HG03064 (cell line): ENCODE measurements around the gene TBC1D5.

Source experiments
- ATAC-seq: cut with Tn5 transposase; IDR thresholded peaks from one replicate; pipeline ENCODE4 v1.9.1; 2021; ENCODE audit warnings: low read depth; ENCODE audit not compliant: unreplicated experiment

The TBC1D5 gene

DNA sequence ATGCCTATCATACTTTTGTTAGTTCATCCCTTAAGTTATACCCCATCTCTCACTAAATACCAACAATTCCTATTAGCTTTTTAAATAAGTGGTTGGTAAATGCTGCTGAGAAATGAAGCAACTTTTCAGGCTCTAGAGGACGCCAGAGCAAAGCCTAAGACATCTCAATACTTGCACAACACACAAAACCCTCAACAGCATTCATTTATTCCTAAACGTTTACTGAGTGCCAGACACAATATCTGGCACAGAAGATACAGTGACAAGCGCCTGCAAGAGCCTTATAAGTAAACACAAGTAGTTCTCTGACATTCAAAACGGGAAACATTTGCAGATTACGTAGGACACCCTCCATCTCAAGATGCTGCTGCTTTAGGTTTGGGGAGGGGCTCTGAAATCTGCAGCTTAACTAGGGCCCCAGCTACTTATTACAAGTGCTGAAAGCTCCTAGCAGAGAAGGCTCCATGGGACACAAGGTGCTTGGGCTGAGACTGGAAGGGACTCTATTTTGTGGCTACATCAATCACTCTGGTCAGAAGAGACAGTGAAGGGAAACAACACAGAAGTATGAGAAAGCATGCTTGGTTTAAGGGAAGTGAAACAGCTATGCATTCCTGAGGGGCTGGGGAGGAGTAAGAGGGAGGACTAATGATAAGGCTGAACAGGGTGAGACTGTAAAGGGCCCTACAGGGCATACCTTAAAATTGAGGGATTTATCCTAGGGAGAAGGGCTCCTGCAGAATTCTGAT, 546.4 kb downstream of the TBC1D5 start:
- peak; percentile 75 for ATAC-seq

- peak; percentile 88 for ATAC-seq
Observed at GRCh38 chr3:17195192-17195611, 547.2 kb downstream of the TBC1D5 start.

- no peak for ATAC-seq
Observed at GRCh38 chr3:17194116-17194515, 548.3 kb downstream of the TBC1D5 start.

DNA sequence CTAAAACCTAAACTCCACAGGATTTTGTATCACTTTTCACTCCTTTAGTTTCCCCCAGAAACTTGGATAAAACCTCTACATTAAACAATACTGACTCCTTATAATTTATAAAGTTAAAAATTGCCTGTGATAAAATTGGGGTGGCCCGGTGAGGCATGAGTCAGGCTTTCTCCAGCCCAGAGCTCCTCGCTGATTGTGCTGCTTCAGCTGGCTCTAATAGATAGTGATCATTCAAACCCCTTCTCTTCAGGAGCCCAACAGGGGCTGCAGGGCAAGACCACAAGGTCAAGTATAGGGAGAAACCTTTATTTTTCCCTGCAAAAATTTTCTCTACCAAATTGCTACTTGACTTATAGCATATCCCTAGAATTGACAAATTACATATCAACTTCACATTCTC, 549.4 kb downstream of the TBC1D5 start:
- ATAC-seq: no peak

DNA sequence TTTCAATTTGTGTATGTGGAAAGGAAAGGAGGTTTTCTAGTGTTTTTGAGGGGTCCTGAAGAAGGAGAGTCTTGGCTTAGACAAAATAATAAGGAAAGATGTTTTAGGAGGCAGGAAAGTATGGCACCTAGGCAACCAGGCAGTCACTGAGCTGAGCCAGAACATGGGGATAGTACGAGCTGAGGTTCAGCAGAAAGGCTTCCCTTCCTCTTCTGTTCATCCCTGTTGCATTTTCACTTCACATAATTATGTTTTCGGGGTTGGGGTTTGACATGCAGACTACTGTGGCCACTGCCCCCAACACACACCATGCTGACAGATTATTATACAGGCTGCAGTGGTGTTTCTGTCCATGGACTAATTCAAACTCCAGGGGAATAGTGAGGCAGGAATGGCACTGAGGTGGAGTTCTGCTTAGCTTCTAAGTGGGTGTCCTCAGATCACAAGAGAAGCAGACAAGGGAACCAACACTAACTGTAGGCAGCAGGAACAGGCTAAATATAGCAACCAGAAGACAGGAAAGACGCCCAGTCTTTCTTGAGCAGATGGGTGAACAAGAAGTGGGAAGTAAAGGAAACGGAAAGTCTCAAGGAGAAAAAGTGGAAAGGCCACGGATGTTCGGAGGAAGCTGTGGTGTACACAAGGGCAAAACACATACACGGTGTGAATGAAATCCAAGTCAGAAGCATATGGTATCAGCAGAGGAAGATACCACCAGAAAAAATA, 551.9 kb downstream of the TBC1D5 start:
- ATAC-seq: no peak

- ATAC-seq: no peak
Observed at GRCh38 chr3:17188378-17188777, 554.1 kb downstream of the TBC1D5 start.

DNA sequence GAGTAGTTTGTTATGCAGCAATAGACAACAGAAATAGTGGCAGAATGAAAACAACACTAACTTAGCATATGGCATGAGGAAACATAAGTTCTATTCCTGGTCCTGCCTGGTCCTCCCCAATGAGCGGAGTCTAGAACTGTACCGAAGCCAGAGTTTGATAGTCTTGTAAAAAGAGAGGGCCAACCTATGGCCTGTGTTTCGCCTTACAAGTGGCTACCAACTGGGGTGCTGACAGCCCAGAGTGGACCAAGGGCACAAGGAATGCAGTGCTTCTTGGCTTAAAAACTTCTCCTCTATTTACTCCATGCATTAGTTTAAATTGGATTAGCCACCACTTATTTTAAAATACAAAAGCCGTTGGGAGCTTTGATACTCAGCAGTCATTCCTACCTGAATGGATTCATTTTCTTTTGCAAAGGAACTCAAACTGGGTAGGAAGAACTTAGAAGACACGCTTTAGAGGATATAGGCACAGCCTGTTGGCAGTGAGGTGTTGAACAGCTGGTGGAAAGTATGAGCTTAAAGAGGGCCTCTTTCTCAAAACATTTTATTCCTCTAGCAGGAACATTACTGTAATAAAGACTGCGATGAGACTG, 554.7 kb downstream of the TBC1D5 start:
- no peak for ATAC-seq

DNA sequence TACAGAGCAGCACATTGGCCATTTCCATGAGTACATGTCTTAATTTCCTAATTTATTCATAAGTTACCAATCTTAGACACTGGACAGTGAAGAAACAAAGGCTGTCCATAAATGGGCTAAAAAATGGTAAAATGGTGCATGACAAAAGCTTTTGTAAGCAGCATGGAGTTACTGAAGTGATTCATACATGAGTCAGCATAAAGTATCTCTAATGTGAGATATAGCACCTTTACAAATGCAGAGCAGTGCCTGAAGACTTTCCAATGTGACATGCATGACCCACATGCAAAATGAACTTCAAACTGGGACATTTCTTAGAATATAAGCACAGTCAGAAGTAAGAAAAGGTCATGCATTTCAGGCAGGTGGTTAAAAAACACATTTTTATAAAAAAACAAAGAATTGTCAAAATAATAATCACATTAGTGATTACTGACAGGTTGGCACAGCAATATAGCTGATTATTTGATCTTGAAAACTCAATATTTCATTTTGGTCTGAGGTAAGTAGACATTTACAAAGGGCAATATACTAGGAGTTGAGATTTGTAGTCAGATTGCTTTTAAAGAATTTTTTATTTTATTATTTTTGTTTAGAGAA, 558.4 kb downstream of the TBC1D5 start:
- no peak for ATAC-seq

- peak; percentile 50 for ATAC-seq
Observed at GRCh38 chr3:17182166-17182565, 560.3 kb downstream of the TBC1D5 start.

DNA sequence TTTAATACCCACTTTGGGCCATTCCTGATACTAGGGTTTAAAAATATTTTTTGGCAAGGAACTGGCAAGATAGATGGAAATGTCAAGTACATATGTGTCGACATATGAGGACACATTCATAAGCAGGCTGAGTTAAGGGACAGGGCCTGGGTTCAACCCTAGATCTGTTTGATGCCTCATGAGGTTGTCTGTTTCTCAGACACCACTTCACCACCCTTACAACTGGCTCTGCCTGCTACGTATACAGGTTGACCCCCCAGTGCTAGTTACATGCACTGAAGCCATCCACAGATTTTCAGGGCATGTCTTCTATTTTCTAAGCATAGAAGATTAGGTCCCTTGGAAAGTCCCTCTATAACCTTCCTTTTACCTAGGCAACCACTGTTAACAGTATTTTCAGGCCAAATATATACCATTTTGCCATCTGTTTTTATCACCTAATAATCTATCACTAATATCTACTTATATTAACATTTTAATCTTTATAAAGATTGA, 561.0 kb downstream of the TBC1D5 start:
- ATAC-seq: no peak

GRCh38 chr3:17179381-17180205, 562.8 kb downstream of the TBC1D5 start:
- peak; percentile 64 for ATAC-seq

DNA sequence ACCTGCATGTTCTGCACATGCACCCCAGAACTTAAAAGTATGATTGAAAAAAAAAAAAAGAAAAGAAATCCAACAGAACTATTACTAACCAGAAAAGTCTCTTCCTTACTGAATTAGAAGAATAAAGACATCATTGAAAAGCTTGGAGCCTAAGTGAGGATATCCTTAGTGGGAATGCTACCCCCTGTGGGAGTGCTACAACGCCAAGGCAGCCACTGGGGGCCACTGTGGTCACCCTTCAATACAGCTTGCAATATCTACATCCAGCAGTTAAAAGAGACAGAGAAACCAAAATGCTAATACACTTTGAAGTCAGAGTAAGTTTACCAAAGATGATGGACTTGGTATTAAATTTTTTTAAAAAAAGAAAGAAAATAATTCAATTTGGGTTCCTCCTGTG, 565.7 kb downstream of the TBC1D5 start:
- no peak for ATAC-seq

GRCh38 chr3:17175187-17175807, 567.1 kb downstream of the TBC1D5 start:
- ATAC-seq: no peak

DNA sequence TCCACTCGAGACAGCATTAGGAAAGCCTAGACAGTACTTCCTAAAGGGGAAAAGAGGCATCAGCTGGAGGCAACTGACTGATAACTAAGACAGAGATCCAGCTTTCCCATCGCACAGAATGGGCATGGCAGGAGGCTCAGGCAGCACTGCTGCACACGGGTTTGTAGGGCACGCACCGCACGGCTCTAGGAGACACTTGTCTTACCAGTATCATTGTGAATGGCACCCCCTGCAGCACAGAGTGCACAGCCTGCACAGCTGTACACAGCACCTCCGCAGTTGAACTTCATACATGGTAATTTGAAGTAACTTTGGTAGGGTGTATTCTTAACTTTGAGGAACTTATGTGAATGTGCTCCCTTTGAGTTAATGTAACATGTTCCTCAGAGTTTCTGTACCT, 576.1 kb downstream of the TBC1D5 start:
- ATAC-seq: no peak

DNA sequence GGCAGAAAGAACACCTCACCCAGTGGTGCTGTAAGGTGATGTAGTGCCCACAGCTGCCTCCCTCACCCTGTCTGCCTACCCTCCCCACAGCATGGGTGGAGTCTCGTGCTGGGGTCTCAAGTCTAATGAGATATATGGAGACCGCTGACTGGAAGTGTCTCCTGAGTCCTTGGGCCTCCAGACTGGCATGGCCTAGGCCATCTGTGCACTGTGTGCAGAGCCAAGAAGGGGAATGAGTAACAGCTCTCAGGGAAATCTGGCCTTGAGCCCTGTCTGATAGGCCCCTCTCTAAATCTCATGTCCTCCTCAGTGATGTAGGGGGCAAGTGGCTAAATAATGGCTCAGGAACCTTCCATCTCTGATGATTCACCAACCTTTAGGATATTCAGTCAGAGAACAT, 580.3 kb downstream of the TBC1D5 start:
- no peak for ATAC-seq

DNA sequence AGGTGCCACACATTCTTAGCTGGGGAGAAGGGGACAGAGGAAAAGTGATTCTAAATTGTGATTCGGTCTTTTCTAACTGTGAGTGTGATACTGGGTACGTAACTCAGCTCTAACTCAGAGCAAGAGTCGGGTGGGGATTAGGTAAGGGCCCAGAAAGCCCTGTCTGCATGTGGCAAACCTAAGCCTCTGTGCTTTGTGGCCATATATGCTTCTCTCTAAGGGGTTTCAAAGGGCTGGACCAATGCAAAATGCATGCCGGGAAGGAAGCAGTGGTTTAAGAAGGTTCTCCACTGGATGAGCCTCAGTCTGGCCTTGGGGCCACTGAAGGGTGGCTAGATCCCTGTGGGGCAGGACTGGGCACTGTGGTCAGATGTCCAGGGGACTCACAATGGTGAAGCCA, 581.8 kb downstream of the TBC1D5 start:
- no peak for ATAC-seq

DNA sequence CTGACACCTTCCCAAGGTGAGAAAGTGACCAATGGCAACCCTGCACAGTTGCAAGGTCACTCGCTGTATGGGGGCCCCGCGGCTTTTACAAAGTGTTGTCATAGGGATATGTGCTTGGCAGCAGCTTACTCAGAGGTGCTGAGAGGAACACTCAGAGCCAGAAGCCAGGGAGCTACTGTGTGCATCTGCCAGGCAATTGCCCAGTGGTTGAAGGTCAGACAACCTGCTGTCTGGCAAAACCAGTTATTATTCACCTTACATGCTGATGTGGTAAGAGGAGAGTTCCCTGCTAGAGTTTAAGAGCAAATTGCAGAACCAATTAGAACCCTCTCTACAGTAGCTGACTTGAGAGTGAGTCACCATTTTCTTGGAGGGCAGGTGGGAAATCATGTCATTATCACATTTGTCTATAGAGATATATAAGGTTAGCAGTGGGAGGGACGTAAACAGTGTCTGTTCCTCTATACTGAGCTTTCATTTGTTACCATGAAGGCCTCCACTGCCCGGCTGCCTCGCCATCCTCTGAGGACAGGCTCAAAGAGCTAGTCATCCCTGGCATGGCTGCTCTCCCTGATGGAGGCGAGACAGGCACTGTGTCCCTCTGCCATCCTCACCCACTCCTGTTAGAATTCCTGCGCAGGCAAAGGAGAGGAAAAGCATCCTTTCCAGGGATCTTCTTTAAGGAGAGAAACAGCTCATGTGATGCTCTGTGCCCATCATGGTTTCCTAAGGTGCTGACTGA, 583.3 kb downstream of the TBC1D5 start:
- ATAC-seq: no peak

DNA sequence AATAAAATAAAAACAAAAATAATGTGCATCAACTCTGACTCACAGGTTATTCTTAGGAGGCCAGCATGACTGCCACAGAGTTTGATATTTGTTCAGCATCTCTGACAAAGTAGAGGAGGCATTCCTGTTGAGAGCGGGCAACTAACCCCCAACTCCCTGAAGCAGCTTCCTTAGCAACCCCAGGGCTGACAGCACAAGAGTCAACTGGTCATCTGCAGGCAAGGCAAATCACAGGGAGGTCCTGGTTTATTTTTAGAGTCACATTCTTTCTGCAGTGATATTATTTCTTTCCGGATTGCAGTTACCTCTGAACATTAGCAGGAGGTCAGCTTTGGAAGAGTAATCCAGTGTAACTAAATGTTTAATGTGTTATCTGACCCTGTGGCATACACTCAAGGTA, 584.7 kb downstream of the TBC1D5 start:
- ATAC-seq: no peak

- ATAC-seq: no peak
Observed at GRCh38 chr3:17156864-17157263, 585.6 kb downstream of the TBC1D5 start.
